Thyroid gland (tissue), 4 donors: ENCODE measurements around the gene GALK1. TPM values are rescaled to one million over a fixed set of nuclear protein-coding genes. Genes with fewer than 3 reads are reported as not detected.
A peak's percentile ranks its signal among the peaks of the same experiment; 100 is the strongest.
"Not testable (repeated sequence)": the region's sequence is repeated elsewhere in the genome, so short reads cannot be mapped to it uniquely, and the experiment has no call there.

ENCODE experiments used
- DNase-seq, 2 donors: peaks; one replicate each; pipeline ENCODE4 v3.0.0-alpha.2; 2019
- H3K27ac ChIP-seq, 3 donors: fragments of 200-600 bp; sonication (generic); 1 replicate in 2 of 3; 2 replicates in 1 of 3; pipeline ENCODE4 v1.5.1; 2016 to 2019; ENCODE audit warnings: mild to moderate bottlenecking in 1 of 3, moderate library complexity in 1 of 3
- H3K27me3 ChIP-seq: fragments of 200-600 bp; sonication (generic); one replicate; pipeline ENCODE4 v1.5.1; 2019
- H3K36me3 ChIP-seq, 2 donors: fragments of 200-600 bp; sonication (generic); one replicate each; pipeline ENCODE4 v1.5.1; 2016 to 2019
- H3K4me1 ChIP-seq, 2 donors: fragments of 200-600 bp; sonication (generic); one replicate each; pipeline ENCODE4 v1.5.1; 2017 to 2019
- H3K4me3 ChIP-seq, 3 donors: fragments of 200-600 bp; sonication (generic); replicated peaks in 1 of 3; 1 replicate in 2 of 3; 2 replicates in 1 of 3; pipeline ENCODE4 v1.5.1; 2016; ENCODE audit warnings: mild to moderate bottlenecking in 1 of 3
- H3K9me3 ChIP-seq: fragments of 200-600 bp; sonication (generic); one replicate; pipeline ENCODE4 v1.5.1; 2017
- POLR2A ChIP-seq, 2 donors: fragments of 450-650 bp; IDR thresholded peaks; one replicate each; pipeline ENCODE4 v1.6.1; 2017; ENCODE audit warnings: antibody characterized with exemption in 2 of 2, mild to moderate bottlenecking in 2 of 2, moderate library complexity in 1 of 2
- WGBS, 2 donors: methylation state at CpG; one replicate each; pipeline ENCODE4 v1.1.5; 2017; 5-methylcytosine and 5-hydroxymethylcytosine counted together
- intact Hi-C: fragments of 100-400 bp; cut with DNase I; formaldehyde crosslinking; loops from one replicate; pipeline ENCODE4 v1.15.1; 2023
- total RNA-seq, 4 donors: library from RNA; depleted of rRNA; stranded (reverse); fragments of >200 nt; gene quantifications; one replicate each; pipeline ENCODE4 v1.2.3, GENCODE V29; 2016
- TF ChIP-seq, protein P1 (sequence below), 6 experiments: fragments of 200-600 bp in 3 of 6; fragments of 450-650 bp in 3 of 6; sonication (generic) in 3 of 6; IDR thresholded peaks; one replicate each; pipeline ENCODE4 v1.5.1; 2016 to 2019; ENCODE audit warnings: antibody characterized with exemption in 6 of 6, mild to moderate bottlenecking in 2 of 6, inconsistent platforms in 1 of 6, moderate library complexity in 1 of 6

The GALK1 gene
- total RNA-seq, 4 donors from 2014 or later, result 15.4 to 28.5 (median 24.9) TPM

DNA sequence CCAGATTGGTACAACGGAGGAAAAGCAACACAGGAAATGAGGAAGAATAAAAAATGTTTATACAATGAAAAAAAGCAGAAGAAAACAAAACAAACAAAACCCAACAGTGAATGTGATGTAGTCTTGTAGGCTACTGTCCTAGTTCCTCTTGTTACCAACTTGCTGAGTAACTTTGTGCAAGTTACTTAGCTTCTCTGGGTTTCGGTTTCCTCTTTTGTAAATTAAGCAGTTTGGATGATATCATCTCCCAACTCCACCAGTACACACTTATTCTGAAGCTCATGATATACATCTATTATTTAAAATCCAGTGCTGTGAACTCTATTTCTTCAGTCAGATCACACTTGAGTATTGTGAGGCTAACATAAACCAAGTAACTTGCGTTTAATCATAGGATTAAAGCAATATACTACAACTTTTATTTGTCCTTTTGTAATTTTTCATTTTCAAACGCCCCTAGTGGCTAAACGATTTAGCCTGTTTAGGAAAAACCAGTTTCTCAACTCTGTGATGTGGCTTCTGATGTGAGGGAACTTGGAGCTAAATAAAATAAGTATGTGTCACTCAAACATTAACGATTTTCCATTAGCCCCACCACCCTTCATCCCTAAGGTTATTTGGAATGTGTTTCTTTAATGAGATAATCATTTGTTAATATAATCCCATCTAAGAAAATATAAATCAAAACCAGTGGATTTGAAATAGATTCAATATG lies 18.2 kb upstream of the GALK1 start:
- H3K4me3 ChIP-seq, result no peak overlapping the region
- intact Hi-C loops, result no loop called here

GRCh38 chr17:75779987-75780889 lies 15.2 kb upstream of the GALK1 start:
- intact Hi-C loops, result no loop called here
- Histone ChIP-seq H3K36me3 (peaks cover 12 to 16% of the 10 kb centered on the region in 2 donors), H3K9me3 (no peaks in the 10 kb centered on the region), H3K4me1 (peaks cover 33 to 39% of the 10 kb centered on the region in 2 donors), H3K4me3 (no peak overlapping the region), H3K27ac (peak overlapping the region in 2 of 3 donors; percentile 62 to 99), H3K27me3 (no peaks in the 10 kb centered on the region)
- TF ChIP-seq, protein P1, sequence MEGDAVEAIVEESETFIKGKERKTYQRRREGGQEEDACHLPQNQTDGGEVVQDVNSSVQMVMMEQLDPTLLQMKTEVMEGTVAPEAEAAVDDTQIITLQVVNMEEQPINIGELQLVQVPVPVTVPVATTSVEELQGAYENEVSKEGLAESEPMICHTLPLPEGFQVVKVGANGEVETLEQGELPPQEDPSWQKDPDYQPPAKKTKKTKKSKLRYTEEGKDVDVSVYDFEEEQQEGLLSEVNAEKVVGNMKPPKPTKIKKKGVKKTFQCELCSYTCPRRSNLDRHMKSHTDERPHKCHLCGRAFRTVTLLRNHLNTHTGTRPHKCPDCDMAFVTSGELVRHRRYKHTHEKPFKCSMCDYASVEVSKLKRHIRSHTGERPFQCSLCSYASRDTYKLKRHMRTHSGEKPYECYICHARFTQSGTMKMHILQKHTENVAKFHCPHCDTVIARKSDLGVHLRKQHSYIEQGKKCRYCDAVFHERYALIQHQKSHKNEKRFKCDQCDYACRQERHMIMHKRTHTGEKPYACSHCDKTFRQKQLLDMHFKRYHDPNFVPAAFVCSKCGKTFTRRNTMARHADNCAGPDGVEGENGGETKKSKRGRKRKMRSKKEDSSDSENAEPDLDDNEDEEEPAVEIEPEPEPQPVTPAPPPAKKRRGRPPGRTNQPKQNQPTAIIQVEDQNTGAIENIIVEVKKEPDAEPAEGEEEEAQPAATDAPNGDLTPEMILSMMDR (IDR thresholded peaks at IDR 0.05), result no peak
- no peak for TF ChIP-seq POLR2A (IDR thresholded peaks at IDR 0.05)
- 21 to 22% methylated on average over 5 of the region's 5 CpGs for WGBS, 2 donors
- DNase-seq, result no peak

More for the DNA sequence above, 18.2 kb upstream of the GALK1 start:
- WGBS, 2 donors, result 12 to 15% methylated on average over 6 of the region's 6 CpGs
- DNase-seq, result no peak
- Histone ChIP-seq H3K27me3 (no peaks in the 10 kb centered on the region), H3K27ac (peak overlapping the region; percentile 98 to 100 (median 100)), H3K4me1 (peaks cover 22 to 38% of the 10 kb centered on the region in 2 donors), H3K36me3 (peaks cover 8 to 12% of the 10 kb centered on the region in 2 donors), H3K9me3 (no peaks in the 10 kb centered on the region)
- TF ChIP-seq, protein P1 (IDR thresholded peaks at IDR 0.05), result peak; percentile 62 to 93 (median 70)
- TF ChIP-seq POLR2A (IDR thresholded peaks at IDR 0.05), result no peak

DNA sequence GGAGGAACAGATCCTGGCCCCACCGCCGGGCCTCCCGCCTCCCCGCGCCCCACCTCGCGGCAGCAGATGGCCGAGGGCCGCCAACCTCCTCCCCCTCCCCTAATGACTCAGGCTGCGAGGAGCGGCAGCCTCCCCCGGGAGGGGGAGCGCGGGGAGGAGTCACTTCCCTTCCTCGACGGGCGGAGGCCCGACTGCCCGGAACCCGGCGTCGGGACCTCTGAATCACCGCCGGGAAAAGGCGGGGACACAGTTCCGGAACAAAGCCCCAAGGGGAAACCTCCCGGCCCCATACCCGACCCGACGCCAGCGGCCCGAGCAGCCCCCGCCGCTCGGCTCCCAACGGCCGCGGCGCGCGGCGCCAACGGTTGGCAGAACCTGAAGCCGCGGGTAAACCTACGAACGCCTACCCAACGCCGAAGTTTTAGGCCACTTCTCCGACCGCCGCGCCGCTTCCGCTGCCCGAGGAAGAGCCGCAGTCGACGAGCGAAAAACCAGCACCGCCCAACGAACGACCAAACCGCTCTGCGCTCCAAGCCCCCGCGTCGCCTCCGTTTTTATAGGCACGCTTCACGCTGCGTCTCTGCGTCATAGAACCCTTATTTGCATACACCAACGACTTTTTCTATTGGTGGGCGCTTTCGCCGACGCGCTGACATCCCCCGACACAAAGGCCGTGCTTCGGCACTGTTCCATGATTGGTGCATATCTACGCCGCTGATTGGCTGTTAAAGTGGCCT lies 14.4 kb upstream of the GALK1 start:
- Histone ChIP-seq H3K27ac (peak overlapping the region; percentile 94 to 99 (median 97)), H3K9me3 (no peaks in the 10 kb centered on the region), H3K4me3 (peak overlapping the region; percentile 63 to 96 (median 91)), H3K27me3 (no peaks in the 10 kb centered on the region), H3K4me1 (peaks cover 33 to 41% of the 10 kb centered on the region in 2 donors), H3K36me3 (peaks cover 12 to 16% of the 10 kb centered on the region in 2 donors)
- DNase-seq, result peak; percentile 97 to 98
- intact Hi-C loops, result no loop called here
- peak; percentile 100 for TF ChIP-seq POLR2A (IDR thresholded peaks at IDR 0.05)
- TF ChIP-seq, protein P1 (IDR thresholded peaks at IDR 0.05), result peak in 1 of 6 experiments; percentile 18
- 0 to 1% methylated on average over 17 to 25 of the region's 84 CpGs for WGBS, 2 donors

- intact Hi-C loops, result no loop called here
- 0 to 7% methylated on average over 5 to 12 of the region's 38 CpGs for WGBS, 2 donors
- H3K36me3 ChIP-seq, result peaks cover 12 to 16% of the 10 kb centered on the region in 2 donors
- peak overlapping the region; percentile 94 to 99 (median 97) for H3K27ac ChIP-seq
- H3K9me3 ChIP-seq, result no peaks in the 10 kb centered on the region
- H3K4me3 ChIP-seq, result peak overlapping the region; percentile 63 to 96 (median 91)
- peaks cover 28 to 38% of the 10 kb centered on the region in 2 donors for H3K4me1 ChIP-seq
- peak in 1 of 2 donors; percentile 25 for DNase-seq
- H3K27me3 ChIP-seq, result no peaks in the 10 kb centered on the region
- TF ChIP-seq POLR2A (IDR thresholded peaks at IDR 0.05), result no peak
- TF ChIP-seq, protein P1 (IDR thresholded peaks at IDR 0.05), result peak in 4 of 6 experiments; percentile 25 to 41 (median 35)
These were observed 13.9 kb upstream of the GALK1 start for GRCh38 chr17:75778861-75779249.

- Histone ChIP-seq H3K4me1 (peaks cover 24 to 32% of the 10 kb centered on the region in 2 donors), H3K4me3 (peak overlapping the region; percentile 63 to 96 (median 91)), H3K27ac (peak overlapping the region; percentile 94 to 99 (median 97)), H3K36me3 (peaks cover 12 to 16% of the 10 kb centered on the region in 2 donors)
- H3K27me3 ChIP-seq, DNase-seq, intact Hi-C loops, H3K9me3 ChIP-seq: not testable (repeated sequence)
- 2% methylated on average over 11 to 12 of the region's 19 CpGs for WGBS, 2 donors
These were observed 13.3 kb upstream of the GALK1 start for GRCh38 chr17:75778066-75778860.
